OCI-LY3 (cell line): ENCODE measurements around the gene BRAT1.

ENCODE experiments used
- H2AFZ ChIP-seq: fragments of 200-600, 300-600 bp; shearing (Covaris generic); 2 replicates; pipeline ENCODE4 v1.6.0; 2014; ENCODE audit warnings: antibody characterized with exemption, low read depth, low read length
- H3K27ac ChIP-seq: fragments of 200-600, 300-600 bp; sonication (generic); 2 replicates; pipeline ENCODE4 v1.5.1; 2014; ENCODE audit warnings: mild to moderate bottlenecking, low read length, moderate library complexity, mixed read lengths
- H3K27me3 ChIP-seq: fragments of 200-600, 300-600 bp; sonication (generic); 2 replicates; pipeline ENCODE4 v1.6.1; 2014; ENCODE audit warnings: low read depth, low read length, mixed read lengths
- H3K36me3 ChIP-seq: fragments of 200-600, 300-600 bp; sonication (generic); replicated peaks from 2 replicates; pipeline ENCODE3; 2014; ENCODE audit warnings: low read depth, low read length, mixed read lengths
- H3K4me1 ChIP-seq: fragments of 300-600, 200-600 bp; sonication (generic); 2 replicates; pipeline ENCODE4 v1.6.1; 2014; ENCODE audit warnings: low read length, mixed read lengths
- H3K4me2 ChIP-seq: fragments of 200-600, 300-600 bp; sonication (generic); 2 replicates; pipeline ENCODE4 v1.6.1; 2014; ENCODE audit warnings: low read length, mixed read lengths
- H3K4me3 ChIP-seq: fragments of 300-600, 200-600 bp; sonication (generic); 2 replicates; pipeline ENCODE4 v1.5.1; 2014; ENCODE audit warnings: antibody characterized with exemption, mild to moderate bottlenecking, low read length, moderate library complexity
- H3K79me2 ChIP-seq: fragments of 300-600, 200-600 bp; shearing (Covaris generic); 2 replicates; pipeline ENCODE4 v1.6.1; 2014; ENCODE audit warnings: mild to moderate bottlenecking, low read length, mixed read lengths
- H3K9ac ChIP-seq: fragments of 300-600, 200-600 bp; shearing (Covaris generic); 2 replicates; pipeline ENCODE4 v1.6.0; 2014; ENCODE audit warnings: mild to moderate bottlenecking, low read length, moderate library complexity
- H3K9me3 ChIP-seq: fragments of 200-600, 300-600 bp; shearing (Covaris generic); 2 replicates; pipeline ENCODE4 v1.6.1; 2014; ENCODE audit warnings: low read length, mixed read lengths; ENCODE audit not compliant: insufficient read depth
- H4K20me1 ChIP-seq: fragments of 200-600, 300-600 bp; sonication (generic); 2 replicates; pipeline ENCODE4 v1.6.1; 2016; ENCODE audit warnings: low read length, mixed read lengths; ENCODE audit not compliant: insufficient read depth
- EZH2phosphoT487 ChIP-seq: fragments of 200-600 bp; shearing (Covaris generic); IDR thresholded peaks from 2 replicates; pipeline ENCODE4 v1.6.1; 2018; ENCODE audit warnings: antibody characterized with exemption, mixed run types, low read depth
- TF ChIP-seq, protein P1 (sequence below): fragments of 200-600, 300-600 bp; sonication (generic); IDR thresholded peaks from 2 replicates; pipeline ENCODE4 v1.5.1; 2014; ENCODE audit warnings: antibody characterized with exemption, low read length, low read depth

Gene BRAT1

DNA sequence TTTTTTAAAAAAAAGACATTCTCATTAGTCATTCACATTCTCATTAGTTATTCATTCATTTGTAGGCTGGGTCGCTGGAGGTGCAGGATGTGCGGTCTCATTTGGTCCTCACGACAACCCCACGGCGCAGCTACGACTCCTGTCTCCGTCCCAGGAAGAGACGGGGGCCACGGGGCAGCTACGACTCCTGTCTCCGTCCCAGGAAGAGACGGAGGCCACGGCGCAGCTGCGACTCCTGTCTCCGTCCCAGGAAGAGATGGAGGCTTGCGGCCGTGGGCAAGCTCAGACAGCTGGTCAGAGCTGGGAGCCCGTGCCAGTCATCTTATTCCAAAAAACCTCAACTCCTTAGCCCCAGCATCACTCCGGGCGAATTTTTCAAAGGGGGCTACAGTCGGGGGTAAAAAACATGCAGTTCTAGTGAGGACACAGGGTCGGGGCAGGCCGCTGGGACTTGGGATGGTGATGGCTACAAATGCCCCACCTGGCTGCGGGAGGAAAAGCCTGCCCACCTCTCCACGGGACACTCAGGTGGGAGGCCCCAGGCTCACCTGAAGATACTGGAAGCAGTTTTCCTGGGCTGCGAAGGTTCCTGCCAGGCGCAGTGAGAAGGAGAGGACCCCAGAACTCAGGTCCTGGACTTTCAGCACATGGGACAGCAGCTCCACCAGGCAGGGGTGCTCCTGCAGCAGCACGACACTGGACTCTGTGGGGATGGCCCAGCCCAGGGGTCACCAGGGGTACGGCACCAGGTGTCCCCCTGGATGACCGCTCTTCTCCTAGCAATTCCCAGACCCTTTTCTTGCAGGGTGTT lies 8.3 kb downstream of the BRAT1 start:
- Histone ChIP-seq H3K4me3 (no peak overlapping the region), H3K9ac (no peak overlapping the region), H2AFZ (no peak overlapping the region), H4K20me1 (no peaks in the 10 kb centered on the region), H3K4me1 (no peaks in the 10 kb centered on the region), H3K79me2 (no peaks in the 10 kb centered on the region), H3K27ac (no peak overlapping the region), H3K36me3 (peaks cover 6% of the 10 kb centered on the region), H3K9me3 (no peaks in the 10 kb centered on the region), H3K27me3 (no peaks in the 10 kb centered on the region), H3K4me2 (no peak overlapping the region)
- TF ChIP-seq, protein P1, sequence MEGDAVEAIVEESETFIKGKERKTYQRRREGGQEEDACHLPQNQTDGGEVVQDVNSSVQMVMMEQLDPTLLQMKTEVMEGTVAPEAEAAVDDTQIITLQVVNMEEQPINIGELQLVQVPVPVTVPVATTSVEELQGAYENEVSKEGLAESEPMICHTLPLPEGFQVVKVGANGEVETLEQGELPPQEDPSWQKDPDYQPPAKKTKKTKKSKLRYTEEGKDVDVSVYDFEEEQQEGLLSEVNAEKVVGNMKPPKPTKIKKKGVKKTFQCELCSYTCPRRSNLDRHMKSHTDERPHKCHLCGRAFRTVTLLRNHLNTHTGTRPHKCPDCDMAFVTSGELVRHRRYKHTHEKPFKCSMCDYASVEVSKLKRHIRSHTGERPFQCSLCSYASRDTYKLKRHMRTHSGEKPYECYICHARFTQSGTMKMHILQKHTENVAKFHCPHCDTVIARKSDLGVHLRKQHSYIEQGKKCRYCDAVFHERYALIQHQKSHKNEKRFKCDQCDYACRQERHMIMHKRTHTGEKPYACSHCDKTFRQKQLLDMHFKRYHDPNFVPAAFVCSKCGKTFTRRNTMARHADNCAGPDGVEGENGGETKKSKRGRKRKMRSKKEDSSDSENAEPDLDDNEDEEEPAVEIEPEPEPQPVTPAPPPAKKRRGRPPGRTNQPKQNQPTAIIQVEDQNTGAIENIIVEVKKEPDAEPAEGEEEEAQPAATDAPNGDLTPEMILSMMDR: no peak
- no peak for TF ChIP-seq EZH2phosphoT487

GRCh38 chr7:2545746-2546425 lies 9.4 kb downstream of the BRAT1 start:
- Histone ChIP-seq H3K27me3 (no peaks in the 10 kb centered on the region), H3K4me2 (no peak overlapping the region), H3K9ac (no peak overlapping the region), H3K36me3 (peaks cover 6% of the 10 kb centered on the region), H3K27ac (no peak overlapping the region), H2AFZ (no peak overlapping the region), H3K4me3 (no peak overlapping the region), H3K9me3 (no peaks in the 10 kb centered on the region), H3K4me1 (no peaks in the 10 kb centered on the region), H4K20me1 (no peaks in the 10 kb centered on the region), H3K79me2 (no peaks in the 10 kb centered on the region)
- no peak for TF ChIP-seq EZH2phosphoT487
- TF ChIP-seq, protein P1: no peak

DNA sequence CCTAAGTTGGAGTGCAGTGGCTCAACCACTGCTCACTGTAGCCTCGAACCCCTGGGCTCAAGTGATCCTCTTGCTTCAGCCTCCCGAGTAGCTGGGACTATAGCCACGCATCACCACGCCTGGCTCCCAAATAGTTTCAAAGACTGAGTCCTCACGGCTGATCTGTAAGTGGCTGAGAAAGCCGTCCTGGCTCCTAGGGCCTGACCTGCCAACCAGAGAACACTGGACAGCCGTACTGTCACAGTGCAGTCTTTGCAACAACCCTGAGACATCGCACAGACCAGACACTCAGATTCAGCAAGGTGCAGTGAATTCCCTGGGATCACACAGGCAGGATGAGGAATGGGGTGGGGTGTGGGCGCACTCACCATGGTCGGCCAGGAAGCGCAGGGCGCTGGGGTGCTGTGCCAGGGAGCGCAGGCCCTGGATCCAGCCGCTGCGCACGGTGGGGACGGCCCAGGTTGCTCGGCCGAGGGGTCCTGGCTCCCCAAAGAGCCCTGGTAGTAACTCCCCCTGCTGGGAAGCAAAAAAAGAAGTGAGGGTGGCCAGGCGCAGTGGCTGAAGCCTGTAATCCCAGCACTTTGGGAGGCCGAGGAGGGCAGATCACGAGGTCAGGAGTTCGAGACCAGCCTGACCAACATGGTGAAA lies 10.7 kb downstream of the BRAT1 start:
- H3K4me1 ChIP-seq: no peaks in the 10 kb centered on the region
- no peaks in the 10 kb centered on the region for H4K20me1 ChIP-seq
- H2AFZ ChIP-seq: no peak overlapping the region
- H3K27ac ChIP-seq: no peak overlapping the region
- H3K9ac ChIP-seq: no peak overlapping the region
- H3K4me3 ChIP-seq: no peak overlapping the region
- H3K9me3 ChIP-seq: no peaks in the 10 kb centered on the region
- no peak for TF ChIP-seq EZH2phosphoT487
- TF ChIP-seq, protein P1: no peak
- peaks cover 6% of the 10 kb centered on the region for H3K36me3 ChIP-seq
- no peak overlapping the region for H3K4me2 ChIP-seq
- H3K27me3 ChIP-seq: no peaks in the 10 kb centered on the region
- H3K79me2 ChIP-seq: no peaks in the 10 kb centered on the region
